GM10248 (cell line): Measurements from ENCODE around the gene CBLB.

ENCODE experiments used
- CTCF ChIA-PET: fragments of 300-600 bp; sonication (Branson Sonifier 250); formaldehyde crosslinking; extraction: SDS; loops from one replicate; lab custom pipeline; 2021; ENCODE audit warnings: antibody characterized with exemption; lab: Yijun Ruan, JAX
- POLR2A ChIA-PET: fragments of 350-650 bp; sonication (Branson Sonifier 250); formaldehyde crosslinking; extraction: SDS; loops from one replicate; lab custom pipeline; 2020; ENCODE audit warnings: antibody characterized with exemption; lab: Yijun Ruan, JAX
- DNase-seq: peaks from one replicate; pipeline ENCODE4 v3.0.0; 2012; ENCODE audit errors: extremely low spot score
- CTCF ChIP-seq: IDR thresholded peaks from 2 replicates; pipeline ENCODE4 v1.5.1; 2012; ENCODE audit warnings: mild to moderate bottlenecking, low read depth; ENCODE audit errors: extremely low read depth, missing control alignments, control extremely low read depth

The CBLB gene

GRCh38 chr3:105907777-105908176, 39.0 kb upstream of the CBLB start:
- POLR2A ChIA-PET = no interaction called here
- TF ChIP-seq CTCF = no peak
- peak; percentile 10 for DNase-seq
- CTCF ChIA-PET = interaction anchor here (0.9 to 2.0 kb wide), 6 partner anchors 12 to 702 kb away, joined by 3 to 5 read pairs (median 4); no protein-coding TSS in a partner anchor

GRCh38 chr3:105906836-105907235, 38.0 kb upstream of the CBLB start:
- ChIA-PET CTCF (interaction anchor here (1.2 to 1.6 kb wide), 2 partner anchors 13 to 23 kb away, joined by 3 to 4 read pairs; no protein-coding TSS in a partner anchor), POLR2A (no interaction called here)
- no peak for TF ChIP-seq CTCF
- DNase-seq = no peak

- CTCF ChIA-PET = interaction anchor here (1.2 kb wide), 2 partner anchors 15 to 22 kb away, joined by 3 read pairs; no protein-coding TSS in a partner anchor
- POLR2A ChIA-PET = interaction anchor here (0.6 kb wide), 1 partner anchor 1610 kb away, joined by 3 read pairs; no protein-coding TSS in a partner anchor
- TF ChIP-seq CTCF = no peak
- DNase-seq = no peak
These were observed 37.5 kb upstream of the CBLB start for GRCh38 chr3:105906345-105906744.

GRCh38 chr3:105905328-105905727, 36.5 kb upstream of the CBLB start:
- DNase-seq = no peak
- CTCF ChIA-PET = interaction anchor here (1.2 kb wide), 1 partner anchor 16 kb away, joined by 3 read pairs; no protein-coding TSS in a partner anchor
- POLR2A ChIA-PET = no interaction called here
- TF ChIP-seq CTCF = no peak

GRCh38 chr3:105904678-105905284, 36.0 kb upstream of the CBLB start:
- no peak for TF ChIP-seq CTCF
- ChIA-PET POLR2A (no interaction called here), CTCF (no interaction called here)

GRCh38 chr3:105904251-105904650, 35.4 kb upstream of the CBLB start:
- TF ChIP-seq CTCF = no peak
- no peak for DNase-seq
- ChIA-PET CTCF (no interaction called here), POLR2A (no interaction called here)

More at GRCh38 chr3:105904678-105905284, 36.0 kb upstream of the CBLB start:
- no peak for DNase-seq
